HG02798 (cell line): ENCODE measurements around the gene KLHL29.
A peak's percentile ranks its signal among the peaks of the same experiment; 100 is the strongest.

ENCODE experiments used
- ATAC-seq: cut with Tn5 transposase; IDR thresholded peaks from one replicate; pipeline ENCODE4 v1.9.1; 2021; ENCODE audit warnings: mild to moderate bottlenecking; ENCODE audit not compliant: unreplicated experiment, poor library complexity

The KLHL29 gene

GRCh38 chr2:23436346-23437098 lies 51.5 kb downstream of the KLHL29 start:
- ATAC-seq, result no peak

- no peak for ATAC-seq
These were observed 56.4 kb downstream of the KLHL29 start for GRCh38 chr2:23441414-23441813.

DNA sequence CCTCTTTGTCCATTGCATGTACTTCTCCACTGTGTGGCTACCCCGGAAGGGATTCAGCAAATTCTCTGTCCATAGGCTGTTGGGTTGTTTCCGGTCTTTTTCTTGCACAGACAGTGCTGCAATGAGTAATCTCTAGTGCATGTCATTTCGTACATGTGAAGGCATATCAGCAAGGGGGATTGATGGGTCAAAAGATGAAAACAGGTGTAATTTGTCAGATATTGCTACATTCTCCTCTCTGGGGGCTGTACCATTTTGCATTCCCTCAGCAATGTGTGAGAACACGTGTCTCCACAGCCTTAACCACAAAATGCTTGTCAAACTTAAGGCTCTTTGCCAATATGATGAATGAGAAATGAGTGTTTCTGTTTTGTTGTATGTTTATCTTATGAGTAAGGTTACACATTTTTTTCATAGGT lies 60.5 kb downstream of the KLHL29 start:
- ATAC-seq, result peak; percentile 40

- ATAC-seq, result no peak
These were observed 61.9 kb downstream of the KLHL29 start for GRCh38 chr2:23446916-23447315.

- no peak for ATAC-seq
These were observed 62.4 kb downstream of the KLHL29 start for GRCh38 chr2:23447405-23447804.

DNA sequence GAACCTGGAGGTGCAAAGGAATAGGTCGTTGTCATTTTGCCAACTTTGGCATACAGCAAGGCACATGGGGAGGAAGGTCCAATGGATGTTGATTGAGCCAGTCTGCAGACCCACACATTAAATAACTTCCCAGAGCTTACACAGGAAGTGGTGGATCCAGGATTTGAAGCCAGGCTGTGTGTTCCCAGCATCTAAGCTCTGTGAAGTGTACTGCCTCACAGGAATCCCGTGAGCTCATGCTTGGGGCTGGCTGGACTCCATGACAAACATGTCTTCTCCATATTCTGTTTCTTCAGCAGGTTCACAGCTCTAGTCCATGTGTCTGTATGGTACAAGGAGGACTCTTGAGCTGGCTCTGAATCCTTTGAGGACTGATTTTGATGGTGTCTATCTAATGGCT lies 63.9 kb downstream of the KLHL29 start:
- no peak for ATAC-seq

DNA sequence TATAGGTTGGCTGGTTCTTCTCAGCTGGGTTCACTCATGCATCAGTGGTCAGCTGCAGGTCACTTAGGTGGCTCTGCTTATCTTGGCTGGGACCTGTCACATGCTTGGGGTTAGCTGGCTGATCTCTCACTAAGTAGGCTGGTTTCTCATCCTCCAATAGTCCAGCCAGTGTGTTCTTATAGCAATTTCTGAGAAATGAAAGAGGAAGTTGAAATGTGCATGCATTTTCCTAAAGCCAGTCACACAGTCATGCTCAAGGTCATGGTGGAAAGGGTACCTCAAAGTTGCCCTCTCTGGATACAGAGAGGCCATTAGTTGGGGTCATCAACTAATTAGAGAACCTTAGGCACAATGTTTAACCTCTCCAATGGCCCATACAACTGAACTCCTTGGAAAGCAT lies 64.4 kb downstream of the KLHL29 start:
- peak; percentile 86 for ATAC-seq

GRCh38 chr2:23449831-23450331 lies 64.9 kb downstream of the KLHL29 start:
- ATAC-seq, result no peak

- no peak for ATAC-seq
These were observed 67.4 kb downstream of the KLHL29 start for GRCh38 chr2:23452372-23452771.

GRCh38 chr2:23452853-23453420 lies 68.0 kb downstream of the KLHL29 start:
- peak; percentile 57 for ATAC-seq

DNA sequence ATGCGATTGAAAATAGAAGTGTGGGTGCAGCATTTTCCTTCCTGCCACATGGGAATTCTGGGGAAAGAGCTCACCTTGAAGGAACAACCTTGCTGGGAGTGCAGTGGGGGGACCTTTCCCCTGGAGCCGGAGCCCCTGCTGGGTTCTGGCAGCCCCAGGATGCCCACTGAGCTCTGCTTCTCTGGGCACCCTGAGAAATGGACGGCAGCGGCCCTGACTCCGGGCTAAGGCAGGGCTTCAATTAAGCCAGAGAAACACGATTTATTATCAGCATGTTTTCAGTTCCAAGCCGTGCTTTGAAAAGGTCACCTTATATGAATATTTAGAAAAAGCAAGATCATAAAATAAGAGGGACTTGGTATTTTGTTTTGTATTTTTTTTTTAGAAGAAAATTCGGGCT lies 68.5 kb downstream of the KLHL29 start:
- no peak for ATAC-seq

DNA sequence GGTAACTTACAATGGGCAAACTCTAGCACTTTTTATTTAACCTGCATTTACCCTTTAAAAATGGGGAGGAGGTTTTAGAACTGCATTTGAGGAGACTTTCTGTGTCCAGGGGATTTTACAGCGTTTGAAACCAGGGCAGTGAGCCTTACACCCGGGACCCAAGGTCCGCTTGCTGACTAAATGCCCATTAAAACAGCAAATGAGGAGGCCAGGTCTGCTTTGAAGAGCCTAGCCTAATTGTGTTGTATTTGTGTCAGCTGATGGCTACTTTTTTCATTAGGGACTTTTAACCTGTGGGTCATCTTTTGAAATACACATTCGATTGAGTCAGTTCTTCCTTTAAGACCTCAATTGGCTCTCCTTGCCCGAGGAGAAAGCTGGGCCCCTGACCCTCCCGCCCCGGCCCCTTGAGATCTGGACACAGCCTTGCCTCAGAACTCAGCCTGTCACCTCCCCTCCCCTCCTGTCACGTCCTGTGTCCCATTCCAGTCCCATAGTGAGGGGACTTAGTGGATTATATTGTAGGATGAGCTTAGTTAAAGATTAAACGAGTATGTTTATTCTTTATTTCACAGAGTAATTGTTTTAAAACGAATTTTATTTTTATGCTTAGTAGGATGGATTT lies 69.0 kb downstream of the KLHL29 start:
- no peak for ATAC-seq

DNA sequence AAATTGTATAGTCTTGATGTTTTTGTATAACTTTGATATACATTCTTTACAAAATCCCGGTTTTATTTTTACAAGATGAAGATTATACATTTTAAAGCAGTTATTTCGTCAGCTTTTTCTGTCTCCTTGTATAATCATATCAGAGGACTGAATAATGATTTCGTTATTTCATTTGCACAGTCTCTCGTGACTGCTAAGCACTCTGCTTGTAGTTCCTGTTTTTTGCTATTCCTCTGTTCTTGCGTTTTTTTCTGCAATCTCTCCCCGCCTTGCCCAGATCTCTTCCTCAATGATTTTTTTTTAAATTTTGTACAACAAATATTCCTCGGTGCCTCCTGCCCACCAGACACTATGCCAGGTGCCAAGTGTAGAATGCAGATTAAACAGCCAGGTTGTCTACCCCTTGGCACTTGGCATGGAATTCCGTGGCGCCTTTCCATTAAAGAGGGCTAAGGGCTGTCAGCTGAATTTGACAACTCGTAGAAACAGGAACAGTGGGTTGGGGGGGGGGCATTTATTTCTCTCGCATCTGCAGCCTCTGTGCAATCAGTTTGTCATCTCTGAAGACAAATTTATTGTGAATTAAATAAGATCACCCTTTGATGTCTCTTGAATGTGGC lies 69.6 kb downstream of the KLHL29 start:
- no peak for ATAC-seq

DNA sequence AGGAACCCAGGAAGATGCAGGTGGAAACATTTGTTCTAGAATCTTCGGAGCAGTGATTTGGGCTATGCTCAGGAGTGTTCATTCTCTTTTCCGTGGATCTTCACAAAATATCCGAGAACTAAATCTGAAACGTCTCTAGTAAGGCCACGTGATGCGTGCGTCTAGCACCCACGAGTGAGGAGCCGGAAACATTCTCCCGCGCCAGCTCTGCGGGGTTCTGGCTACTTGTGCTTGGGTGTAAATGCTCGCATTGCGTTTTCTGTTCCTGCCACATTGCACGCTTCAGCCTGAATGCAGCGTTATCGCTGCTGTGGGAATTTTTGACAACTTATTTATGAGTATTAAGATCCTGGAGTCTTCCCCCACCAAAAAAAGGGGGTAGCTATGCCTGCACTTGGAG lies 71.4 kb downstream of the KLHL29 start:
- no peak for ATAC-seq

DNA sequence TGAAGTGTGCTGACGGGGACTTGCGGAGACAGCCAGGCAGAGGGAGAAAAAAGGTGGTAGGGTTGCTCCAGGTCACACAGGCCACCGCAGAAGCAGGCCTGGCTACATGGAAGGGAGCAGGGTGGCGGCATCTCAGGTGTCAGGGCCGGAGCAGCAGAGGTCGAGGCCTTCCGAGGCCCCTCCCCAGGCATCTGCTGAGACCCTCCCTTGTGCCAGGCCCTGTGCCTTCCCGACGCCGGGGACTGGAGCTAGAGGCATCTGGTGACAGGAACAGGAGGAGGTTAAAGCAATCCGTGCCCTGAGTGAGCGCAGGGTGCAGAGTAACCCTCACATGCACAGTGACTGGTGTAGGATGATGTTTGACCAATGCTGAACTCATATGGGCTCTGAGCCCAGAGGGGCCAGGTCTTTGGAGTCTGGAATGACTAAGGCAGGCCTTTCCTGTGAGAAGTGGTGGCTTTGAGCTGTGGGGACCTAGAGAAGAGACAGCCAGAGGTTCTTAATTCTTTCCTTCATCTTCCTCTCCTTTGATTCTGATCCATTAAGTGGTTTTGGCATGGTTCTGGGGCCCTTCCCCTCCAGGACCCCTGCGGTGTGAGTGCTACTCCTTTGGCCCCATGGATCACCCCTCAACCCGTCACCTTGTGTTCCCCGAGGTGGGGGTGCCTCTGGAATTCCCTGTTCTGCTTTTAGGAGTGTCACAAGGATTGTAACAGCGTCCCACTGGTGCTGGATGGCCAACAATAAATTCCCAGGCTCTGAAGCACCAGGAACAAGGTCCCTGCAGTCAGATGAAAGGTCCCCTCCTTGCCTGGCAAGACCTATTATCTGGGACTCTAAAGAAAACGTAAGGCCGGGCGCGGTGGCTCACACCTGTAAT lies 72.1 kb downstream of the KLHL29 start:
- no peak for ATAC-seq

DNA sequence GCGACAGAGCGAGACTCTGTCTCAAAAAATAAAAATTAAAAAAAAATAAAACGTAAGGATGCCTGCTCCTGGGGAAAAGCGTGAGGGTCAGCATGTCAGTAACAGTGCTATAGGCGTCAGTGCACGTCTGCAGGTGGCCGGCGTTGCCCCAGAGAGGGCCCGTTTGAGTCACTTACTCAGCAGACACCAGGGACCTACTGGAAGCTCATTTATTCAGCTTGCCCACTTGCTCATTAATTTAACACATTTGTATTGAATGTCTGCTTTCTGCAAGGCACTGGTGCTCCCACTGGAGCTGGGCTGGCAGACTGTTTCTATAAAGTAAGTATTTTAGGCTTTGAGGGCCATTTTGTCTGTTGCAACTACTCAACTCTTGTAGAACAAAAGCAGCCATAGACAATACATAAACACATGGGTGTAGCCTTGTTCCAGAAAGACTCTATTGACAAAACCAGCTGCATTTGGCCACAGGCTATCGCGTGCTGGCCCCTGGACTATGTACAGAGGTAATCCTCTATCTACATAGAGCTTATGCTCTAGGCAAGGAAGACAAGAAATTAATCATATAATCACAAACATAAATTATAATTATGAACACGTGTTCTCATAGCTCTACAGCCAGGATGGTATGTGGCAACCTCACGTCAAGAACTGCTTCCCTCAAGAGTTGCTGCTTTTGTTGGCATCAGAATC lies 73.2 kb downstream of the KLHL29 start:
- no peak for ATAC-seq

GRCh38 chr2:23459032-23459431 lies 74.1 kb downstream of the KLHL29 start:
- ATAC-seq, result no peak

- ATAC-seq, result no peak
These were observed 75.2 kb downstream of the KLHL29 start for GRCh38 chr2:23460228-23460627.

GRCh38 chr2:23460993-23461392 lies 76.0 kb downstream of the KLHL29 start:
- ATAC-seq, result no peak

DNA sequence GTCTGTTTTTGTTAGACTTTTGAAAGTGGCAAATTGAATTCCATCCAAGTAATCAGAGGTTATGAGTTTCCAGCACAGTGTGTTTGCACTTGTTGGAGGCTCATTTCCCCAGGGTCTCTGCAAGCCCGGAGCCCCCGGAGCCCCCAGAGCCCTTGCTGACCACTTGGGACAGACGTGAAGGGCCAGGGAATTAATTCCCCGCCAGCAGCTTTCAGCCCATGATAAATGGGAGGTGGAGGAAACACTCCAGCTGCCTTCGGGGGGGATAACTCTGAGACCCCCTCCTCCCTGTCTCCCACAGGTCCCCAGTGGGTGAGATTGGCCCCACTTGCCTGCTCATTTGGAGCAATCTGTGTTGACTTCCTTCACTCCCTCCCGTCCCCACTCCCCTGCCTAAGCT lies 79.2 kb downstream of the KLHL29 start:
- no peak for ATAC-seq
